Chondrocyte (in vitro differentiated cells): ENCODE data around the gene ANTKMT. TPM values are rescaled to one million over a fixed set of nuclear protein-coding genes. Genes with fewer than 3 reads are reported as not detected.

Experiments
- DNase-seq: peaks from one replicate; pipeline ENCODE4 v3.0.0; 2021; ENCODE audit warnings: mixed read lengths, low spot score
- H3K27ac Mint-ChIP-seq: one replicate; pipeline ENCODE4 v1.8.0; 2021; ENCODE audit warnings: mild to moderate bottlenecking, moderate library complexity, mixed read lengths; ENCODE audit not compliant: unreplicated experiment
- H3K27me3 Mint-ChIP-seq: 2 replicates; pipeline ENCODE4 v1.8.0; 2021; ENCODE audit warnings: low read depth, mixed read lengths
- H3K36me3 Mint-ChIP-seq: 2 replicates; pipeline ENCODE4 v1.8.0; 2021; ENCODE audit warnings: low read depth, mixed read lengths
- H3K4me1 Mint-ChIP-seq: 2 replicates; pipeline ENCODE4 v1.8.0; 2021; ENCODE audit warnings: low read depth, mild to moderate bottlenecking, mixed read lengths
- H3K4me3 Mint-ChIP-seq: one replicate; pipeline ENCODE4 v1.8.0; 2021; ENCODE audit warnings: mild to moderate bottlenecking, moderate library complexity, mixed read lengths; ENCODE audit not compliant: unreplicated experiment
- H3K9me3 Mint-ChIP-seq: 2 replicates; pipeline ENCODE4 v1.8.0; 2021; ENCODE audit warnings: low read depth, mixed read lengths
- CTCF ChIP-seq: fragments of 200-600 bp; sonication (generic); IDR thresholded peaks from 2 replicates; pipeline ENCODE4 v1.5.0; 2021; ENCODE audit warnings: antibody characterized with exemption, mild to moderate bottlenecking, moderate library complexity
- total RNA-seq: library from RNA; stranded (reverse); gene quantifications from 3 replicates; pipeline ENCODE4 v1.2.1, GENCODE V29; 2021

The ANTKMT gene
- total RNA-seq, 1 donor from 2014 or later: 38.2 TPM

GRCh38 chr16:762595-763268, 41.8 kb downstream of the ANTKMT start:
- Mint-ChIP-seq H3K9me3 (no peaks in the 10 kb centered on the region), H3K27ac (no peak overlapping the region), H3K4me3 (no peak overlapping the region), H3K4me1 (no peaks in the 10 kb centered on the region), H3K27me3 (peaks cover 1% of the 10 kb centered on the region), H3K36me3 (no peaks in the 10 kb centered on the region)
- peak; percentile 86 for DNase-seq
- no peak for TF ChIP-seq CTCF

DNA sequence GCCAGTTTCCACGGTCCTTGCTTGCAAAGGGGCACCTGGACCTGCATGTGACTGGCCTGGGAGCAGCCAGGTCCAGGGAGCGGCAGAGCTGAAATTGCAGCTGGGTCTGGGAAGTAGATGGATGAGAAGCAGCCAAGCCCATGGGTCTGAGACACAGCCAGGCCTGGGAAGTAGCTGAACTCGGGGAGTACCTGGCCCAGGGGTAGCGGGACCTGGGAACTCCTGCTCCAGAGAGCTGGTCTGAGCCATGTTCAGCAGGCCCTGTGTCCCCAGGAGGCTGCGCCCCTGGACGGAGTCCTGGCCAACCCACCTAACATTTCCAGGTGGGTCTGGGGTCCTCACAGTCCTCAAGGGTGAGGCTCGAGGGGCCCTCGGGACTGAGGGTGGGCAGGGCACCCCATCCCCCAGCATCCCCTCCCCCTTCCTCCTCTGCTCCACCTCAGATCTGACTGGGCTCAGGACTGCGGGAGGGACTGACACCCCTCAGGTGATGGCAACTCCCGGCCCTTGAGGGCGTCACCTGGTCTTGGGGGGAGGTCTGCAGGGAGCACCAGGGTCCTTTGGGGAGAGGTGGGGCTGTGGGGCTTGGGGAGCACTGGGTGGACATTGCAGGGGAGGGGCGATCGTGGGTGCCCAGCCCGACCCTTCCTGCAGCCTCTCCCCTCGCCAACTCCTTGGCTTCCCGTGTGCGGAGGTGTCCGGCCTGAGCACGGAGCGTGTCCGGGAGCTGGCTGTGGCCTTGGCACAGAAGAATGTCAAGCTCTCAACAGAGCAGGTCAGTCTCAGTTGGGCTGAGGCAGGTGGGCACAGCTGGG, 42.6 kb downstream of the ANTKMT start:
- peak; percentile 87 for DNase-seq
- TF ChIP-seq CTCF: no peak

DNA sequence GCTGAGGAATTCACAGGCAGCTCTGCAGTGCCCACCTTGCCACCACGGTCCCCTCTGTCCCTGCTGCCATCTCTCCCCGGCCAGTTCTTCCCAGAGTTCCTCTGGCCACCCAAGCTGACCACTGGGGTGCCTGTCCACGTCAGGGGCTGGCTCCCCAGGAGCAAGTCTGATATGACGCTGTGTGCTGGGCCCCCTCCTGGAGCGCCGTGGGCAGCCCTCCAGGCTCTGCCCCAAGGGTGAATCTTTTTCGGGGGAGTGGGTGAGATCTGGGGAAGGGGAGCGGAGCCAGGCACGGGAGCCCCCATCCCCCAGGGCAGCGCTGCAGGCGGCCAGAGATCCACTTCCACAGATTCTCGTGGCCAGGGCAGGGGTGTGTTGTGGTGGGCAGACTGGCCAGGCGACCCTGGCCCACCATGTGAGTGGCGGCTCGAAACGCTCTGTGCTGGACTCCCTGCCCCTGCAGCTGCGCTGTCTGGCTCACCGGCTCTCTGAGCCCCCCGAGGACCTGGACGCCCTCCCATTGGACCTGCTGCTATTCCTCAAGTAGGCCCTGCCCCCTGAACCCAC, 43.3 kb downstream of the ANTKMT start:
- H3K27me3 Mint-ChIP-seq: peaks cover 1% of the 10 kb centered on the region
- no peaks in the 10 kb centered on the region for H3K9me3 Mint-ChIP-seq

More for the DNA sequence above, 42.6 kb downstream of the ANTKMT start:
- no peaks in the 10 kb centered on the region for H3K4me1 Mint-ChIP-seq
- no peaks in the 10 kb centered on the region for H3K9me3 Mint-ChIP-seq
- H3K27me3 Mint-ChIP-seq: peaks cover 1% of the 10 kb centered on the region
- no peak overlapping the region for H3K27ac Mint-ChIP-seq
- H3K4me3 Mint-ChIP-seq: no peak overlapping the region
- no peaks in the 10 kb centered on the region for H3K36me3 Mint-ChIP-seq

DNA sequence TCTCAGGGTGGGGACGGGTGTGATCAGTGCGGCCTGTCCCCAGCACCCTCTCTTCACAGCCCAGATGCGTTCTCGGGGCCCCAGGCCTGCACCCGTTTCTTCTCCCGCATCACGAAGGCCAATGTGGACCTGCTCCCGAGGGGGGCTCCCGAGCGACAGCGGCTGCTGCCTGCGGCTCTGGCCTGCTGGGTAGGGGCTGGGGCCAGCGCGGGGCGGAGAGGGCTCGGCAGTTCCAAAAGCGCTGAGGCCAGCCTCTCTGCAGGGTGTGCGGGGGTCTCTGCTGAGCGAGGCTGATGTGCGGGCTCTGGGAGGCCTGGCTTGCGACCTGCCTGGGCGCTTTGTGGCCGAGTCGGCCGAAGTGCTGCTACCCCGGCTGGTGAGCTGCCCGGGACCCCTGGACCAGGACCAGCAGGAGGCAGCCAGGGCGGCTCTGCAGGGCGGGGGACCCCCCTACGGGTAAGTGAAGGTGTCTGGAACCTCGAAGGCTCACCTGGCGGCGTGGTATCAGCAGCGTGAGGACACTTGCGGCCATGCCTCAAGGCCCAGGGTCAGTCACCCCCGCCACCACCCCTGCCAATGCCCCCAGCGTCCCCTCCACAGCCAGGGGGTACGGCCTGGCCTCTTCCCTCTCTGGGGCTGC, 44.0 kb downstream of the ANTKMT start:
- Mint-ChIP-seq H3K4me3 (no peak overlapping the region), H3K27ac (no peak overlapping the region)

More for the DNA sequence above, 43.3 kb downstream of the ANTKMT start:
- Mint-ChIP-seq H3K36me3 (no peaks in the 10 kb centered on the region), H3K27ac (no peak overlapping the region), H3K4me3 (no peak overlapping the region), H3K4me1 (no peaks in the 10 kb centered on the region)
- DNase-seq: no peak
- TF ChIP-seq CTCF: no peak

More for the DNA sequence above, 44.0 kb downstream of the ANTKMT start:
- Mint-ChIP-seq H3K36me3 (no peaks in the 10 kb centered on the region), H3K4me1 (no peaks in the 10 kb centered on the region), H3K9me3 (no peaks in the 10 kb centered on the region), H3K27me3 (peaks cover 1% of the 10 kb centered on the region)
- TF ChIP-seq CTCF: no peak
- peak; percentile 91 for DNase-seq
